CD4-positive, CD25-positive, alpha-beta regulatory T cell (primary cell): ENCODE data around the gene APBB1IP. TPM values are rescaled to one million over a fixed set of nuclear protein-coding genes. Genes with fewer than 3 reads are reported as not detected.
"Not testable (repeated sequence)": the region's sequence is repeated elsewhere in the genome, so short reads cannot be mapped to it uniquely, and the experiment has no call there.

ENCODE experiments used
- ATAC-seq, 2 donors: fragments of 150-1000 bp; cut with Tn5 transposase; one replicate each; pipeline ENCODE4 v1.10.0; 2021; ENCODE audit warnings: low read depth in 2 of 2, moderate number of reproducible peaks in 2 of 2, moderate library complexity in 1 of 2
- DNase-seq, 3 donors: peaks; one replicate each; pipeline versions ENCODE4 v3.0.0 to v3.0.0-alpha.2; 2012 to 2022; ENCODE audit warnings: mixed read lengths in 1 of 3
- H3K27ac ChIP-seq: one replicate; pipeline ENCODE4 v1.7.0; 2013; ENCODE audit warnings: mild to moderate bottlenecking, low read length; ENCODE audit not compliant: insufficient read depth, poor library complexity, severe bottlenecking
- H3K27me3 ChIP-seq: one replicate; pipeline ENCODE4 v1.7.0; 2013; ENCODE audit warnings: low read length; ENCODE audit not compliant: control insufficient read depth, insufficient read depth
- H3K36me3 ChIP-seq: one replicate; pipeline ENCODE4 v1.7.0; 2013; ENCODE audit warnings: mild to moderate bottlenecking, low read length, moderate library complexity; ENCODE audit not compliant: control insufficient read depth, insufficient read depth
- H3K4me1 ChIP-seq: 2 replicates; pipeline ENCODE4 v1.7.0; 2013; ENCODE audit warnings: mild to moderate bottlenecking, low read length; ENCODE audit not compliant: insufficient read depth, control insufficient read depth, poor library complexity, severe bottlenecking
- H3K4me3 ChIP-seq: one replicate; pipeline ENCODE4 v1.7.0; 2013; ENCODE audit warnings: low read depth, mild to moderate bottlenecking, low read length, moderate library complexity
- H3K9me3 ChIP-seq, 2 experiments: 1 replicate in 1 of 2; 2 replicates in 1 of 2; pipeline ENCODE4 v1.7.0; 2013; ENCODE audit warnings: low read length in 2 of 2, mild to moderate bottlenecking in 1 of 2, moderate library complexity in 1 of 2; ENCODE audit not compliant: control insufficient read depth in 2 of 2
- H3K27ac Mint-ChIP-seq, 3 donors: one replicate each; pipeline ENCODE4 v1.8.0; 2020 to 2022; ENCODE audit warnings: mild to moderate bottlenecking in 3 of 3, mixed read lengths in 3 of 3, moderate library complexity in 2 of 3
- H3K27me3 Mint-ChIP-seq: one replicate; pipeline ENCODE4 v1.8.0; 2022; ENCODE audit warnings: mild to moderate bottlenecking, mixed read lengths
- H3K36me3 Mint-ChIP-seq: one replicate; pipeline ENCODE4 v1.8.0; 2020; ENCODE audit warnings: mixed read lengths
- H3K4me1 Mint-ChIP-seq, 4 donors: one replicate each; pipeline ENCODE4 v1.8.0; 2020 to 2022; ENCODE audit warnings: mixed read lengths in 4 of 4, mild to moderate bottlenecking in 1 of 4
- H3K4me3 Mint-ChIP-seq, 4 donors: one replicate each; pipeline ENCODE4 v1.8.0; 2020 to 2022; ENCODE audit warnings: mild to moderate bottlenecking in 4 of 4, mixed read lengths in 4 of 4, moderate library complexity in 3 of 4
- H3K9me3 Mint-ChIP-seq, 7 donors: one replicate each; pipeline ENCODE4 v1.8.0; 2020 to 2022; ENCODE audit warnings: mixed read lengths in 7 of 7, mild to moderate bottlenecking in 3 of 7, moderate library complexity in 2 of 7
- polyA plus RNA-seq, 4 donors: library from polyadenylated mRNA; unstranded; fragments of 300-500 nt; fragmentation: Illumina TruSeq; gene quantifications; one replicate each; pipeline ENCODE4 v1.2.3, GENCODE V29; 2021
- total RNA-seq: library from RNA; stranded (reverse); gene quantifications from one replicate; pipeline ENCODE4 v1.2.3, GENCODE V29; 2022

Gene APBB1IP
- total and polyA plus RNA-seq, 5 donors from 2014 or later: 44.1 to 86.4 (median 51.3) TPM

DNA sequence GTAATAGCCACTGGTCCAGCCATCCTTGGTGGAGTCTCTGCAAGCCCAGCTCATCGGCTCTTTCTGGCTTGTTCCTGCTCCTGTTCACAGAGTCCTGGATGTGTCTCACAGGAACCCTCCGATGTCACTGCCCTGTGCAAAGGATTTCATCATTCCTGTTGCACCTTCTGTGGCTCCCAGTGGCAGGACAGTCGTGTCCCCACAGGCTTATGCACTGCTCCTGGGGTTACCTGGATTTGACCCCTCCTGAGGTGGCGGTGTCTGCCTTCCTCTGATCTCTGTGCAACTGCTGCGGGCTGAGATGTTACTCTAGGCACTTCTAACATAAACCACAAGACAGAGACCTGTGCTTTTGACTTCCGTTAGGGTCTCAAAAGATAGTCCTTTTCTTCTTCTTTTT, 30.6 kb downstream of the APBB1IP start:
- H3K4me1 Mint-ChIP-seq: peaks cover 49 to 97% (median 73%) of the 10 kb centered on the region in 4 donors
- ATAC-seq (peak; percentile 77 to 78), DNase-seq (peak; percentile 45 to 80 (median 71))
- peaks cover 72% of the 10 kb centered on the region for H3K4me1 ChIP-seq
- no peaks in the 10 kb centered on the region for H3K9me3 Mint-ChIP-seq
- peak overlapping the region; percentile 69 for H3K4me3 ChIP-seq
- H3K27me3 Mint-ChIP-seq: no peaks in the 10 kb centered on the region
- peaks cover 14% of the 10 kb centered on the region for H3K36me3 ChIP-seq
- H3K36me3 Mint-ChIP-seq: peaks cover 26% of the 10 kb centered on the region
- H3K4me3 Mint-ChIP-seq: peak overlapping the region; percentile 56 to 87 (median 84)
- H3K27ac ChIP-seq: peak overlapping the region; percentile 70
- H3K9me3 ChIP-seq: no peaks in the 10 kb centered on the region
- H3K27ac Mint-ChIP-seq: peak overlapping the region; percentile 87 to 91 (median 89)
- no peaks in the 10 kb centered on the region for H3K27me3 ChIP-seq

DNA sequence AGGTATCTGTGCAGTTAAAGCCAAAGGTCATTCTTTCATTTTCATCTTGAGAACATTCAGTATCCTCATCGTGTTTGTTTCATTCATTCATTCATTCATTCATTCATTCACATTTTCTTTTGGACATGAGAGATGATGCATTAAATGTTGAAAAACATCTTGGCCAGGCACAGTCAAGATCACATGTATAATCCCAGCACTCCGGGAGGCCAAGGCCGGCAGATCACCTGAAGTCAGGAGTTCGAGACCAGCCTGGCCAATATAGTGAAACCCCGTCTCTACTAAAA, 34.3 kb downstream of the APBB1IP start:
- no peak for ATAC-seq

DNA sequence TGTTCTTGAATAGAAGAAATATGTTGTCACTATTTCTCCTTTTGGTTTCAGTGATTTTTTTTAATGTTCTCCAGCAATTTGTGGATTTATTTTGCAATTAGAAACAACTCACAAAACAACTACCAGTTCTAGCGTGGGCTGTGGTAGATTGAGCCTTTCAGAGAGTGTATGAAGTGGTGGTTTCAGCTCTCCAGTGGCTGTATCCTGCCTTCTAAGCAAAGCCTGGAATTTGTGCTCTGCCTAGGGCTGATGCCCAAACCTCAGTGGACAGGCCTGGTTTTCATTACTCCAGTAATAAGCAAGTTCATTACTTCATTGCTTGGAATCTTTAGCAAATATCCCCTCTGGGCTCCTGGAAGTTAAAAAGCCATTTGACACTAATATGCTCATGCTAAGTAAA, 35.9 kb downstream of the APBB1IP start:
- ATAC-seq (no peak), DNase-seq (no peak)
- Mint-ChIP-seq H3K4me3 (peak overlapping the region; percentile 53 to 90 (median 84)), H3K9me3 (no peaks in the 10 kb centered on the region), H3K27ac (peak overlapping the region; percentile 86 to 94 (median 91)), H3K36me3 (peaks cover 31% of the 10 kb centered on the region), H3K4me1 (peaks cover 47 to 94% (median 75%) of the 10 kb centered on the region in 4 donors), H3K27me3 (no peaks in the 10 kb centered on the region)
- peak overlapping the region; percentile 55 for H3K4me3 ChIP-seq
- peaks cover 83% of the 10 kb centered on the region for H3K4me1 ChIP-seq
- peaks cover 7% of the 10 kb centered on the region for H3K36me3 ChIP-seq
- peak overlapping the region; percentile 88 for H3K27ac ChIP-seq
- H3K9me3 ChIP-seq: no peaks in the 10 kb centered on the region
- H3K27me3 ChIP-seq: no peaks in the 10 kb centered on the region

More for the DNA sequence above, 34.3 kb downstream of the APBB1IP start:
- H3K36me3 Mint-ChIP-seq: peaks cover 29% of the 10 kb centered on the region
- no peaks in the 10 kb centered on the region for H3K27me3 ChIP-seq
- H3K27ac Mint-ChIP-seq: peak overlapping the region; percentile 84 to 91 (median 91)
- DNase-seq: no peak
- H3K4me3 ChIP-seq: peak overlapping the region; percentile 5
- H3K9me3 ChIP-seq: no peaks in the 10 kb centered on the region
- H3K27me3 Mint-ChIP-seq: no peaks in the 10 kb centered on the region
- no peaks in the 10 kb centered on the region for H3K9me3 Mint-ChIP-seq
- peak overlapping the region; percentile 52 for H3K27ac ChIP-seq
- H3K4me3 Mint-ChIP-seq: peak overlapping the region in 3 of 4 donors; percentile 64 to 85 (median 68)
- peaks cover 7% of the 10 kb centered on the region for H3K36me3 ChIP-seq
- peaks cover 85% of the 10 kb centered on the region for H3K4me1 ChIP-seq
- peaks cover 54 to 97% (median 74%) of the 10 kb centered on the region in 4 donors for H3K4me1 Mint-ChIP-seq

DNA sequence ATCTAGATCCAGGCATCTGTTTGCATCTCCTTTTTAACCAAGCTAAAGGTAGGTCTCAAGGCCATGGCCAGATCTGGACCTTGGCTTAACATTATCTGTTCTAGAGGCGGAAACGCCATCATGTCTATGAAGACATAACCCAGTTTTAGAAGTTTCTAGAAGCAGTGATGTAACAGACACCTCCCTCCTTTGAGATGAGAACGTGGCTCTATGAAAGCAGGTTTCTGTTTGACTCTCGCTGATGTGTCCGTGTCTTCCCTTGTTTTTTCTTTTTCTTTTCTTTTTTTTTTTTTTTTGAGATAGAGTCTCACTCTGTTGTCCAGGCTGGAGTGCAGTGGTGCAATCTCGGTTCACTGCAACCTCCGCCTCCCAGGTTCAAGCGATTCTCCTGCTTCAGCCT, 36.7 kb downstream of the APBB1IP start:
- H3K36me3 Mint-ChIP-seq: peaks cover 34% of the 10 kb centered on the region
- H3K4me1 ChIP-seq: peaks cover 83% of the 10 kb centered on the region
- ATAC-seq (peak; percentile 70 to 71), DNase-seq (peak in 2 of 3 donors; percentile 56 to 71)
- peak overlapping the region; percentile 86 to 98 (median 94) for H3K27ac Mint-ChIP-seq
- peak overlapping the region; percentile 53 to 90 (median 84) for H3K4me3 Mint-ChIP-seq
- H3K27me3 ChIP-seq, H3K9me3 ChIP-seq, H3K9me3 Mint-ChIP-seq, H3K36me3 ChIP-seq, H3K27me3 Mint-ChIP-seq: not testable (repeated sequence)
- H3K4me1 Mint-ChIP-seq: peaks cover 47 to 90% (median 75%) of the 10 kb centered on the region in 4 donors
- H3K27ac ChIP-seq: peak overlapping the region; percentile 88
- H3K4me3 ChIP-seq: peak overlapping the region; percentile 55

DNA sequence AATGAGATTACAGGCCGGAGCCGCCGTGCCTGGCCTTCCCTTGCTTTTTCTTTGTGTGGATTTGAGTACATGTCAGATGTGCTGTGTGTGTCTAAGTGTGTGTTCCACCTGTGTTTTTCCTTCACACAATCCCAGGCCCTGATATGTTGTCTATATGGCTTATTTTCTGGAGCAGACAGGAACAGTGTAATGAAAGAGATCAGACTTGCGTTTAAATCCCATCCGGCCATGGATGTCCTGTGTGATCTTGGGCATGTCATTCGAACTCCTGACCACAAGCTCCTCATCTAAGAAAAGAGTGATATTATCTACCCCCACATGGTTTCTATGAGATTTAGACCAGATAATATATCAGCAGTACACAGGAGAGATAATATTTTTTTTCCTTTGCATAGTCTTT, 37.2 kb downstream of the APBB1IP start:
- H3K4me1 ChIP-seq: peaks cover 83% of the 10 kb centered on the region
- Mint-ChIP-seq H3K4me3 (peak overlapping the region; percentile 53 to 90 (median 84)), H3K27ac (peak overlapping the region; percentile 86 to 98 (median 94)), H3K36me3 (peaks cover 39% of the 10 kb centered on the region), H3K27me3 (no peaks in the 10 kb centered on the region), H3K9me3 (no peaks in the 10 kb centered on the region), H3K4me1 (peaks cover 46 to 91% (median 77%) of the 10 kb centered on the region in 4 donors)
- no peaks in the 10 kb centered on the region for H3K27me3 ChIP-seq
- no peak for ATAC-seq
- peak overlapping the region; percentile 88 for H3K27ac ChIP-seq
- no peak for DNase-seq
- H3K9me3 ChIP-seq: no peaks in the 10 kb centered on the region
- peaks cover 7% of the 10 kb centered on the region for H3K36me3 ChIP-seq
- peak overlapping the region; percentile 68 for H3K4me3 ChIP-seq

DNA sequence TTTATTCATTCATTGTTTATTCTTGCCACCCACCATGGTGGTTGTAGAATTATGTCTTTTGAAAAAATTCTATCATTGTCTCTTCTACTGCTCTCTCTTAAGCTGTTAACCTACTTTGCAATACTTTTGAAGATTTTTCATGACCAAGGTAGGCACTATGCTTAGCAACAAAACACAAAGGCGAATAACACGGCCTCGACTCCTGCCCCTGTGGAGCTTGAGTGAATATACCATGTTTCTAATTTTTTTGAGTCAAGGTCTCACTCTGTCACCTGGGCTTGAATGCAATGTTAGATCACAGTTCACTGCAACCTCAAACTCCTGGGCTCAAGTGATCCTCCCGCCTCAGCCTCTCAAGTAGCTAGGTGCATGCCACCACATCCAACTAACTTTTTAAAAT, 39.4 kb downstream of the APBB1IP start:
- Histone ChIP-seq H3K4me1 (peaks cover 84% of the 10 kb centered on the region), H3K4me3 (no peak overlapping the region), H3K27me3 (no peaks in the 10 kb centered on the region), H3K36me3 (peaks cover 3% of the 10 kb centered on the region), H3K9me3 (no peaks in the 10 kb centered on the region), H3K27ac (peak overlapping the region; percentile 86)
- Mint-ChIP-seq H3K4me1 (peaks cover 40 to 88% (median 69%) of the 10 kb centered on the region in 4 donors), H3K9me3 (no peaks in the 10 kb centered on the region), H3K27ac (peak overlapping the region; percentile 86 to 89 (median 86)), H3K27me3 (no peaks in the 10 kb centered on the region), H3K36me3 (peaks cover 22% of the 10 kb centered on the region), H3K4me3 (peak overlapping the region; percentile 12 to 71 (median 52))
- ATAC-seq (no peak), DNase-seq (no peak)

DNA sequence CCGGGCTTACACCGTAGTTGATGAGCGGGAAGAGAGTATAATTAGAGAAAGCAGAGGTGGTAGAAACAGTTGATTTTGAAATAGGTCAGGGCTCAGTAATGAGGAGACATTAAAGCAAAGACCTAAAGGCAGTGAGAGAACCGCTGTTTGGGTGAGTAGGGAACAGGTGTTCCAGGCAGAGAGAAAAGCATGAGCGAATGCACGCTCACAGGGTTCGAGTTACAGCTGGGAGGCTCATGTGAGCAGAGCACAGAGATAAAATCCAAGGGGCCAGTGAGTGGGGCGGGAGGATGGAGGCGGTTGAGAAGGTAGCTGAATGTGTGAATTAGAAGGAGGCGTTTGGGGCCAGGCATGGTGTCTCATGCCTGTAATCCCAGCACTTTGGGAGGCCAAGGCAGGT, 39.9 kb downstream of the APBB1IP start:
- Histone ChIP-seq H3K27me3 (no peaks in the 10 kb centered on the region), H3K9me3 (no peaks in the 10 kb centered on the region), H3K27ac (peak overlapping the region; percentile 86), H3K36me3 (peaks cover 3% of the 10 kb centered on the region), H3K4me1 (peaks cover 88% of the 10 kb centered on the region), H3K4me3 (no peak overlapping the region)
- Mint-ChIP-seq H3K36me3 (peaks cover 20% of the 10 kb centered on the region), H3K9me3 (no peaks in the 10 kb centered on the region), H3K4me1 (peaks cover 38 to 88% (median 65%) of the 10 kb centered on the region in 4 donors), H3K4me3 (peak overlapping the region; percentile 39 to 75 (median 73)), H3K27me3 (no peaks in the 10 kb centered on the region), H3K27ac (peak overlapping the region; percentile 86 to 89 (median 86))
- no peak for ATAC-seq
- DNase-seq: no peak
